Tibial nerve (tissue), 4 donors: ENCODE measurements around the gene OTOF. TPM values are rescaled to one million over a fixed set of nuclear protein-coding genes. Genes with fewer than 3 reads are reported as not detected.

Experiments used
- DNase-seq, 2 donors: peaks; one replicate each; pipeline ENCODE4 v3.0.0-alpha.2; 2019; ENCODE audit warnings: low spot score in 2 of 2
- H3K27ac ChIP-seq, 4 donors: fragments of 200-600 bp; sonication (generic) in 3 of 4; one replicate each; pipeline ENCODE4 v1.5.1; 2017 to 2019; ENCODE audit warnings: mild to moderate bottlenecking in 1 of 4
- H3K27me3 ChIP-seq, 2 donors: fragments of 200-600 bp; sonication (generic) in 1 of 2; one replicate each; pipeline versions ENCODE4 v1.5.1 to v1.6.0; 2017 to 2019
- H3K36me3 ChIP-seq, 3 donors: fragments of 200-600 bp; sonication (generic); one replicate each; pipeline ENCODE4 v1.5.1; 2018 to 2019
- H3K4me1 ChIP-seq, 4 donors: fragments of 200-600 bp; sonication (generic) in 3 of 4; one replicate each; pipeline ENCODE4 v1.5.1; 2017 to 2019
- H3K4me3 ChIP-seq, 4 donors: fragments of 200-600 bp; sonication (generic) in 3 of 4; one replicate each; pipeline ENCODE4 v1.5.1; 2017 to 2019; ENCODE audit warnings: mild to moderate bottlenecking in 1 of 4, moderate library complexity in 1 of 4
- H3K9me3 ChIP-seq, 4 donors: fragments of 200-600 bp; sonication (generic) in 3 of 4; one replicate each; pipeline ENCODE4 v1.5.1; 2017 to 2019
- CTCF ChIP-seq, 5 experiments: fragments of 200-600 bp in 3 of 5; fragments of 450-650 bp in 2 of 5; sonication (generic) in 3 of 5; IDR thresholded peaks; one replicate each; pipeline ENCODE4 v1.5.1; 2016 to 2019; ENCODE audit warnings: antibody characterized with exemption in 5 of 5, mild to moderate bottlenecking in 3 of 5, moderate library complexity in 2 of 5
- EP300 ChIP-seq, 2 donors: sonication (generic); formaldehyde crosslinking; IDR thresholded peaks; one replicate each; pipeline ENCODE4 v1.6.1; 2017; ENCODE audit warnings: antibody characterized with exemption in 2 of 2, mild to moderate bottlenecking in 1 of 2
- POLR2A ChIP-seq, 2 donors: fragments of 450-650 bp; IDR thresholded peaks; one replicate each; pipeline ENCODE4 v1.6.1; 2017; ENCODE audit warnings: antibody characterized with exemption in 2 of 2, mild to moderate bottlenecking in 2 of 2, moderate library complexity in 2 of 2
- WGBS, 2 donors: methylation state at CpG; one replicate each; pipeline ENCODE4 v1.1.5; 2018; 5-methylcytosine and 5-hydroxymethylcytosine counted together
- total RNA-seq, 4 donors: library from RNA; depleted of rRNA; stranded (reverse); fragments of >200 nt; gene quantifications; one replicate each; pipeline ENCODE4 v1.1.0, GENCODE V29; 2016

OTOF gene
- total RNA-seq, 4 donors from 2014 or later, result under 0.01 to 0.30 (median 0.22) TPM; not detected in 1

DNA sequence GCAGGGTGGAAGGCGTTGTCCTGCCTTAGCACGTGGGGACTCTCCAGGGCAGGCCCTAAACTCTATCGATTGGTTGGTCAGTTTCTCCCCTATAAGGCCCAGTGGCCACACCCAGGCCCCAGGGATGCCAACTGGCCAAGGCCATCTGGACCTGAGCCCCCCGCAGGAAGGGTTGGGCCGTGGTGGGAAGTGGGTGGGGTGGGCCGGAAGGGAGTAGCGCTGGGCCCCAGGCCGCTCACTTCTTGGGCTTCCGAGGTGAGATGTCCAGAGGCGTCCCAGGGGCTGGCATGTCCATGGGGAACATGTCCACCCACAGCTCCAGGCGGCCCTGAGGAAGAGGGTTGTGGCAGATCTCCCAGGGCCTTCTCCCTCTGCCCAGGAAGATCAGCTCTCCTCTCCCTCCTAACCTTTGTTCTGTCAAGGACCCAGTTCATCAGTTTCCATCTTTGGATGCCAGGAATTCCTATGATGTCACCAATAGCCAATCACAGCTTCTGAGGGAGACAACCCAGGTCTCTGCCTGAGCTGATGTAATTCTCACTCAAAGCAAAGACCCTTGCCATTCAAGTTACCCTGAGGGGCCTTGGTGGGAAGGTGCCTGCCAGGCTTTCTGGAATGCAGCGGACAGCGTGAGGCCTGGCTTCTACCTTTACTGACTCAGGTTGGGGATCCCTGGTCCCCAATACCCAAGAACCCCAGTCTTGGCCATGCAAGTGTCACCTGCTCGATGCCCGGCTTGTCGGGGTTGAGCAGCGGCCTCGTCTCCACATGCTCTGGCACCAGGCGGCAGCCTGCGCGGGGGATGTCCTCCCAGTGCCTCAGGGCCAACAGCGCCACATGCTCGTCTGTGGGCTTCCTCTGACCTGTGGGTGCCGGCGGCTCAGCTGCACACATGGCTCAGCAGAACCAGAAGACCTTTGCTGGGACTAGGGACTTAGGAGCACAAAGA, 14.4 kb downstream of the OTOF start:
- no peak overlapping the region for H3K4me3 ChIP-seq
- peaks cover 0 to 19% (median 0%) of the 10 kb centered on the region in 4 donors for H3K4me1 ChIP-seq
- DNase-seq, result no peak
- no peaks in the 10 kb centered on the region for H3K9me3 ChIP-seq
- peak overlapping the region in 1 of 4 donors; percentile 43 for H3K27ac ChIP-seq
- no peak for TF ChIP-seq CTCF (IDR thresholded peaks at IDR 0.05)
- TF ChIP-seq EP300 (IDR thresholded peaks at IDR 0.05), result no peak
- no peak for TF ChIP-seq POLR2A (IDR thresholded peaks at IDR 0.05)
- H3K36me3 ChIP-seq, result no peaks in the 10 kb centered on the region
- no peaks in the 10 kb centered on the region for H3K27me3 ChIP-seq
- 85 to 90% methylated on average over 25 of the region's 25 CpGs for WGBS, 2 donors

DNA sequence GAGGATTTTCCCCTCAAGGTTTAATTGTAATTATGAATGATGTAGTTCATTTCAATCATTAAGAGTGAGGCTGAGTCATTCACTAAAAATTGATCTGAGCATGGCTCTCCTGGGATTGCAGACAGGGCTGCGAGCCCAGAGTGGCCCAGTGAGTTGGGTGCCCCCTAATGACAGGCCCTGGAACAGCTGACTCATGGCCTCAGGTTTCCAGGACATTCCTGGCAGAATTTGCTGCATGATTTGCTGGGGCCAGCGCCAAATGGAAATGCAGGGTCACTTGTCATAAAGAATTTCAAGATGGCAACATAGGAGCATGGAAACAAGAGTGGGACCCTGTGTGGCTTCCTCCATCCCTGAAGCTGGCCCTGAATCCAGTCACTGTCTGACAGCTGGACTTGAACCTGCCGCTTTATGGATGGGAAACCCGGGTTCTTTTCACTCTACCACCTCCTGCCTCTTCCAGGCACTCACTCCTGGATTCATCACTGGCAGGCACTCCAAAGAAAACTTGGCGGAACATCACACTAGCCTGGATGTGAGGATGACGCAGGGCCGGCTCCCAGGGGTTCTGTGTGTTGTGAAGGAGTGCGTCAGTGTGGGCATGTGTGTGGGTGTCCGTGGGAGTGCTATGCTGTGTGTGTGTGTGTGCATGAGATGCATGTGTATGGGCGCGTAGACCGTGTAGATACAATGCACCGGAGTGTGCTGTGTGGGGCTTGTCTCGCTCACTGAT, 15.2 kb downstream of the OTOF start:
- Histone ChIP-seq H3K9me3 (no peaks in the 10 kb centered on the region), H3K4me3 (no peak overlapping the region), H3K27ac (peak overlapping the region in 1 of 4 donors; percentile 43), H3K27me3 (no peaks in the 10 kb centered on the region), H3K4me1 (peaks cover 0 to 19% (median 0%) of the 10 kb centered on the region in 4 donors), H3K36me3 (no peaks in the 10 kb centered on the region)
- WGBS, 2 donors, result 77% methylated on average over 14 of the region's 14 CpGs
- peak; percentile 44 to 64 for DNase-seq
- TF ChIP-seq POLR2A (IDR thresholded peaks at IDR 0.05), result no peak
- TF ChIP-seq EP300 (IDR thresholded peaks at IDR 0.05), result peak in 1 of 2 donors; percentile 29
- TF ChIP-seq CTCF (IDR thresholded peaks at IDR 0.05), result peak; percentile 22 to 47 (median 27)

- H3K27ac ChIP-seq, result peak overlapping the region in 1 of 4 donors; percentile 27
- WGBS, 2 donors, result 85 to 91% methylated on average over 5 to 6 of the region's 6 CpGs
- no peaks in the 10 kb centered on the region for H3K36me3 ChIP-seq
- peaks cover 0 to 24% (median 0%) of the 10 kb centered on the region in 4 donors for H3K4me1 ChIP-seq
- TF ChIP-seq EP300 (IDR thresholded peaks at IDR 0.05), result no peak
- TF ChIP-seq CTCF (IDR thresholded peaks at IDR 0.05), result no peak
- TF ChIP-seq POLR2A (IDR thresholded peaks at IDR 0.05), result no peak
- H3K4me3 ChIP-seq, result no peak overlapping the region
- DNase-seq, result no peak
- no peaks in the 10 kb centered on the region for H3K27me3 ChIP-seq
- no peaks in the 10 kb centered on the region for H3K9me3 ChIP-seq
Measured at GRCh38 chr2:26462100-26462499, 15.8 kb downstream of the OTOF start.

DNA sequence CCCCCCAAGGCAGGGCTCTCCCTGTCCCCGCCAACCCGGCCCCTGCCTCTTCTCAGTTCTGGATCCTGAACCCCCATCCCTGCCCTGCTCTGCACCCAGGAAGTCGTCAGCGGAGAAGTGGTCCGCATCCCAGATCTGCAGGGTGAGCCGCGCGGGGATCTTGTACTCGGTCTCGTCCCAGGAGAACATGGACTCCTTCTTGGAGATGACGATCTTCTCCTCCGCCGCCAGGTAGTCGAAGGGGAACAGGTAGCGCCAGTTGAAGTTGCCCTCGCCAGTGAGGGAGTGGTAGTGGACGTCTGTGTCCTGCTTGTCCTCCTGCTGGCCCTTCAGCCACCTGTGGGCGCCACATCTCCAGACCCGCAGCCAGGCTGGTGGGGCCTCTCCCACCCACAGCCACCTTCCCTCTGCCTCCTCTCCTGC, 16.3 kb downstream of the OTOF start:
- Histone ChIP-seq H3K9me3 (no peaks in the 10 kb centered on the region), H3K27ac (no peak overlapping the region), H3K36me3 (no peaks in the 10 kb centered on the region), H3K27me3 (no peaks in the 10 kb centered on the region), H3K4me1 (peaks cover 0 to 28% (median 0%) of the 10 kb centered on the region in 4 donors), H3K4me3 (no peak overlapping the region)
- WGBS, 2 donors, result 88 to 95% methylated on average over 19 of the region's 19 CpGs
- DNase-seq, result no peak
- TF ChIP-seq EP300 (IDR thresholded peaks at IDR 0.05), result no peak
- TF ChIP-seq POLR2A (IDR thresholded peaks at IDR 0.05), result no peak
- no peak for TF ChIP-seq CTCF (IDR thresholded peaks at IDR 0.05)
